B cell (primary cell): ENCODE results near the gene MUC6. TPM values are rescaled to one million over a fixed set of nuclear protein-coding genes. Genes with fewer than 3 reads are reported as not detected.

ENCODE experiments used
- ATAC-seq: fragments of 200-7000 bp; cut with Tn5 transposase; one replicate; pipeline ENCODE4 v1.10.0; 2021; ENCODE audit warnings: low read depth, mild to moderate bottlenecking, moderate number of reproducible peaks, moderate library complexity
- CTCF ChIA-PET: fragments of 350-600 bp; sonication (Branson Sonifier 250); formaldehyde crosslinking; loops from one replicate; lab custom pipeline; 2021; ENCODE audit warnings: antibody characterized with exemption, inconsistent platforms; lab: Charles Lee
- POLR2A ChIA-PET: fragments of 350-600 bp; sonication (Branson Sonifier 250); formaldehyde crosslinking; loops from one replicate; lab custom pipeline; 2021; ENCODE audit warnings: antibody characterized with exemption; lab: Charles Lee
- DNase-seq: peaks from one replicate; pipeline ENCODE4 v3.0.0; 2013
- H2AFZ ChIP-seq: 2 replicates; pipeline ENCODE4 v1.6.1; 2012; ENCODE audit warnings: mild to moderate bottlenecking, low read depth, low read length; ENCODE audit not compliant: insufficient read depth, poor library complexity, severe bottlenecking
- H3K27ac ChIP-seq, 2 donors: 1 replicate in 1 of 2; 2 replicates in 1 of 2; pipeline ENCODE4 v1.5.1; 2012 to 2013; ENCODE audit warnings: low read length in 2 of 2, mild to moderate bottlenecking in 2 of 2, moderate library complexity in 1 of 2
- H3K27me3 ChIP-seq, 4 experiments: fragments of 200-600 bp in 1 of 4; sonication (generic) in 1 of 4; replicated peaks in 1 of 4; 1 replicate in 2 of 4; 2 replicates in 2 of 4; pipeline versions ENCODE4 v1.6.1 to v1.7.0; 2013 to 2016; ENCODE audit warnings: low read length in 3 of 4, mild to moderate bottlenecking in 2 of 4, mixed read lengths in 1 of 4, moderate library complexity in 1 of 4; ENCODE audit not compliant: insufficient read depth in 4 of 4, control insufficient read depth in 3 of 4; ENCODE audit errors: control extremely low read depth in 1 of 4
- H3K36me3 ChIP-seq, 2 experiments: replicated peaks in 1 of 2; 1 replicate in 1 of 2; 2 replicates in 1 of 2; pipeline versions ENCODE4 v1.6.1 to v1.7.1; 2013; ENCODE audit warnings: low read length in 1 of 2; ENCODE audit not compliant: insufficient read depth in 2 of 2, control insufficient read depth in 1 of 2; ENCODE audit errors: control extremely low read depth in 1 of 2, extremely low read depth in 1 of 2
- H3K4me1 ChIP-seq, 2 donors: fragments of 200-600 bp in 1 of 2; sonication (generic) in 1 of 2; 1 replicate in 1 of 2; 2 replicates in 1 of 2; pipeline versions ENCODE4 v1.5.1 to v1.6.1; 2013 to 2017; ENCODE audit warnings: low read length in 2 of 2; ENCODE audit not compliant: control insufficient read depth in 2 of 2, insufficient read depth in 2 of 2
- H3K4me2 ChIP-seq: replicated peaks from 2 replicates; pipeline ENCODE3; 2012; ENCODE audit warnings: mild to moderate bottlenecking, low read depth, low read length; ENCODE audit not compliant: poor library complexity, severe bottlenecking
- H3K4me3 ChIP-seq, 5 experiments: fragments of 200-600 bp in 1 of 5; sonication (generic) in 1 of 5; 1 replicate in 3 of 5; 2 replicates in 2 of 5; pipeline versions ENCODE4 v1.5.1 to v1.7.0; 2011 to 2016; ENCODE audit warnings: low read length in 4 of 5, mild to moderate bottlenecking in 4 of 5, low read depth in 2 of 5, control low read depth in 1 of 5, moderate library complexity in 1 of 5; ENCODE audit not compliant: insufficient read depth in 1 of 5; ENCODE audit errors: control extremely low read depth in 1 of 5, extremely low read depth in 1 of 5
- H3K79me2 ChIP-seq: fragments of 200-600 bp; sonication (generic); one replicate; pipeline ENCODE4 v1.6.0; 2016; ENCODE audit warnings: low read length; ENCODE audit not compliant: control insufficient read depth, insufficient read depth
- H3K9ac ChIP-seq: fragments of 200-600 bp; sonication (generic); 2 replicates; pipeline ENCODE4 v1.6.1; 2017; ENCODE audit warnings: mild to moderate bottlenecking, low read length, moderate library complexity
- H3K9me3 ChIP-seq, 3 donors: one replicate each; pipeline versions ENCODE4 v1.6.1 to v1.7.1; 2013; ENCODE audit warnings: low read length in 2 of 3; ENCODE audit not compliant: control insufficient read depth in 2 of 3, insufficient read depth in 1 of 3; ENCODE audit errors: control extremely low read depth in 1 of 3
- H4K20me1 ChIP-seq: 2 replicates; pipeline ENCODE4 v1.6.0; 2012; ENCODE audit warnings: mild to moderate bottlenecking, low read length; ENCODE audit not compliant: insufficient read depth, control insufficient read depth, poor library complexity, severe bottlenecking
- H3K27ac Mint-ChIP-seq: one replicate; pipeline ENCODE4 v1.8.0; 2021; ENCODE audit warnings: mixed read lengths
- H3K27me3 Mint-ChIP-seq: one replicate; pipeline ENCODE4 v1.8.0; 2021; ENCODE audit warnings: mixed read lengths
- H3K4me1 Mint-ChIP-seq: one replicate; pipeline ENCODE4 v1.8.0; 2021; ENCODE audit warnings: mixed read lengths
- H3K4me3 Mint-ChIP-seq: one replicate; pipeline ENCODE4 v1.8.0; 2021; ENCODE audit warnings: mixed read lengths
- H3K9me3 Mint-ChIP-seq: one replicate; pipeline ENCODE4 v1.8.0; 2022; ENCODE audit warnings: mixed read lengths; ENCODE audit not compliant: insufficient read depth
- EZH2 ChIP-seq: IDR thresholded peaks from 2 replicates; pipeline ENCODE4 v1.6.1; 2012; ENCODE audit warnings: borderline replicate concordance, low read depth, mild to moderate bottlenecking, moderate library complexity, low read length; ENCODE audit not compliant: insufficient read depth, poor library complexity, severe bottlenecking
- WGBS: methylation state at CpG from one replicate; pipeline ENCODE4 v1.1.5; 2013; ENCODE audit warnings: missing lambda C conversion rate; ENCODE audit not compliant: insufficient coverage; 5-methylcytosine and 5-hydroxymethylcytosine counted together
- intact Hi-C: fragments of 100-400 bp; cut with micrococcal nuclease; formaldehyde crosslinking; loops from one replicate; pipeline ENCODE4 v1.10.0; 2022
- polyA plus RNA-seq: library from polyadenylated mRNA; depleted of rRNA; stranded (reverse); fragments of >200 nt; gene quantifications from 2 replicates; pipeline ENCODE4 v1.2.3, GENCODE V29; 2012
- total RNA-seq, 2 donors: library from RNA; stranded (reverse); fragments of 120-200 nt in 1 of 2; gene quantifications; 1 replicate in 1 of 2; 2 replicates in 1 of 2; pipeline versions ENCODE4 v1.2.3 to v1.2.4, GENCODE V29; 2013 to 2022
- TF ChIP-seq, protein P1 (sequence below): fragments of 200-600 bp; IDR thresholded peaks from one replicate; pipeline ENCODE4 v1.8.0; 2022; ENCODE audit warnings: antibody characterized with exemption, mild to moderate bottlenecking

MUC6 gene
- total and polyA plus RNA-seq, 2 donors (not counting 1 experiment from before 2014, with no cell fraction given), result not detected

GRCh38 chr11:997907-998306 is 38.6 kb downstream of the MUC6 start:
- Histone ChIP-seq H3K4me3 (no peak overlapping the region), H3K79me2 (peaks cover 5% of the 10 kb centered on the region), H3K4me1 (no peaks in the 10 kb centered on the region), H3K9me3 (no peaks in the 10 kb centered on the region), H3K4me2 (no peak overlapping the region), H3K9ac (no peak overlapping the region), H4K20me1 (peaks cover 16% of the 10 kb centered on the region), H2AFZ (no peak overlapping the region), H3K36me3 (peaks cover 2 to 43% of the 10 kb centered on the region in 2 experiments), H3K27me3 (no peaks in the 10 kb centered on the region), H3K27ac (no peak overlapping the region)
- DNase-seq, result no peak
- no peak for TF ChIP-seq EZH2
- TF ChIP-seq, protein P1, sequence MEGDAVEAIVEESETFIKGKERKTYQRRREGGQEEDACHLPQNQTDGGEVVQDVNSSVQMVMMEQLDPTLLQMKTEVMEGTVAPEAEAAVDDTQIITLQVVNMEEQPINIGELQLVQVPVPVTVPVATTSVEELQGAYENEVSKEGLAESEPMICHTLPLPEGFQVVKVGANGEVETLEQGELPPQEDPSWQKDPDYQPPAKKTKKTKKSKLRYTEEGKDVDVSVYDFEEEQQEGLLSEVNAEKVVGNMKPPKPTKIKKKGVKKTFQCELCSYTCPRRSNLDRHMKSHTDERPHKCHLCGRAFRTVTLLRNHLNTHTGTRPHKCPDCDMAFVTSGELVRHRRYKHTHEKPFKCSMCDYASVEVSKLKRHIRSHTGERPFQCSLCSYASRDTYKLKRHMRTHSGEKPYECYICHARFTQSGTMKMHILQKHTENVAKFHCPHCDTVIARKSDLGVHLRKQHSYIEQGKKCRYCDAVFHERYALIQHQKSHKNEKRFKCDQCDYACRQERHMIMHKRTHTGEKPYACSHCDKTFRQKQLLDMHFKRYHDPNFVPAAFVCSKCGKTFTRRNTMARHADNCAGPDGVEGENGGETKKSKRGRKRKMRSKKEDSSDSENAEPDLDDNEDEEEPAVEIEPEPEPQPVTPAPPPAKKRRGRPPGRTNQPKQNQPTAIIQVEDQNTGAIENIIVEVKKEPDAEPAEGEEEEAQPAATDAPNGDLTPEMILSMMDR, result no peak
- no peak for ATAC-seq
- intact Hi-C loops, result no loop called here
- POLR2A ChIA-PET, result no interaction called here
- Mint-ChIP-seq H3K27ac (no peak overlapping the region), H3K4me1 (peaks cover 10% of the 10 kb centered on the region), H3K4me3 (no peak overlapping the region), H3K9me3 (no peaks in the 10 kb centered on the region), H3K27me3 (no peaks in the 10 kb centered on the region)
- CTCF ChIA-PET, result no interaction called here
- WGBS, result over 99% methylated on average over 14 of the region's 14 CpGs

GRCh38 chr11:996681-997080 is 39.8 kb downstream of the MUC6 start:
- TF ChIP-seq, protein P1, result no peak
- no peak for TF ChIP-seq EZH2
- Mint-ChIP-seq H3K4me1 (peaks cover 10% of the 10 kb centered on the region), H3K27me3 (no peaks in the 10 kb centered on the region), H3K9me3 (no peaks in the 10 kb centered on the region), H3K27ac (no peak overlapping the region), H3K4me3 (no peak overlapping the region)
- 68% methylated on average over 10 of the region's 10 CpGs for WGBS
- POLR2A ChIA-PET, result no interaction called here
- CTCF ChIA-PET, result no interaction called here
- no peak overlapping the region for H3K4me2 ChIP-seq
- no peak overlapping the region for H2AFZ ChIP-seq
- peaks cover 7% of the 10 kb centered on the region for H4K20me1 ChIP-seq
- no peak overlapping the region for H3K27ac ChIP-seq
- intact Hi-C loops, result no loop called here
- no peaks in the 10 kb centered on the region for H3K4me1 ChIP-seq
- no peaks in the 10 kb centered on the region for H3K79me2 ChIP-seq
- H3K4me3 ChIP-seq, result no peak overlapping the region
- H3K9me3 ChIP-seq, result no peaks in the 10 kb centered on the region
- H3K27me3 ChIP-seq, result no peaks in the 10 kb centered on the region
- H3K9ac ChIP-seq, result no peak overlapping the region
- H3K36me3 ChIP-seq, result peaks cover 6 to 41% of the 10 kb centered on the region in 2 experiments
- DNase-seq (no peak), ATAC-seq (no peak)
